ENCODE results near the gene COL5A3. TPM values are rescaled to one million over a fixed set of nuclear protein-coding genes. Genes with fewer than 3 reads are reported as not detected.

COL5A3 gene
- total RNA-seq, 2 experiments from 2014 or later = 0.08 to 0.17 TPM

DNA sequence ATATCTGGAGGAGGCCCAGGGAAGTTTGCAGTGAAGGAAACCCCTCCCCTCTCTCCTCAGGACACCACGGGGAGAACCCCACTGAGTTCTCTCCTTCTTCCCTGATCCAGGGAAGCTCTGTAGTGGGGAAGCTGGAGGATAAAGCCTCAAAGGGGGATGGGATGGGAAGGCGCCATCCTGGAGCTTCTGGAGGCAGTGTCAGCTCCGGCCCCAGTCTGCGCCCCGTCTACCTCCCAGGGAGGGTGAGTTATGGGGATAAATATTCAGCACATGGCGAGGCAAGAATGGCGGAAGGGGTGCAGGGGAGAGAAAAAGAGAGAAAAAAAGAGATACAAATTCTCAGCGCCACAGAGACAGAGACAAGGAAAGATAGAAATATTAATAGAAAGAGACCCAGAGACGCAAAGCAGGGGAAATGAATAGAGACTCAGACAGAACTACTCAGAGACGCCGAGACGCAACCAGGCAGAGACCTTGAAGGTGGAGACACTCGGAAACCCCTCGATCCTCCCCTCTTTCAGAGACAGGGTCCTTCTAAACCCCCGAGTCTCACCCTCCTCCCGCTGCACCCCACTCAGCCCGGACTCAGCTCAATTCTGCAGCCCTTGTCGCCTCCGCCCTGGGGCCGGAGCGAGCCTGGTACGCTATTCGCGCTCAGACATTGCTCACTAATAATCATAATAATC, 97.6 kb downstream of the COL5A3 start:
- ATAC-seq (ENCODE audit: low read depth) (no peak), DNase-seq (no peak)
- Mint-ChIP-seq H3K36me3 (no peaks in the 10 kb centered on the region), H3K9me3 (no peaks in the 10 kb centered on the region), H3K27me3 (peaks cover 33% of the 10 kb centered on the region), H3K4me3 (peak overlapping the region; percentile 56), H3K27ac (no peak overlapping the region), H3K4me1 (peaks cover 4% of the 10 kb centered on the region)
- POLR2A ChIA-PET = interaction anchor here (0.6 kb wide), 1 partner anchor 24 kb away, joined by 3 read pairs; no protein-coding TSS in a partner anchor

DNA sequence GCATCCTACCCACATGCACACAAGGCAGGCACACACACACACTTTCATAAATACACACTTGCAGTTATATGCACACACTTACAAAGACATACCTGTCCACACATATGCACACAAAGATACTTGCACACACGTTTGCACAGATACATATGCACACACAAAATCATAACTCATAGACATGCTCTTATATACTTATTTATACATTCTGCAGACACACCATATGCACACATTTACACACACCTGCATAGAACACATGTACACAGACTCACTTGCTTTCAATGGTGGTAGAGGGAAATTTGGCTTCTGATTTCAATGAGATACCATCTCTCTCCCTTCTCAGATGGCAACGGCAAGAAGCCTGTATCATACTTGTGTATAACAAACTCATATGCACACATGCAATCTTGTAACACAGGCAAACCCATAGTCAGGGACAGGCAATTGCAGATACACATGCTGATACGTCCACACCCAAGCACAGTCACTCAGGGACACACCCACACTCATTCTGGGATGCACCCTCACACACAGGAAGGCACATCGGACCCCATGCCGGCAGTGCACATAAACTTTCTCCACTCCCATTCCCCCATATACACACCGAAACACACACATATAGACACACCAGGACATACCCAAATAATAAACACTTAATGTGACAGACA, 98.6 kb downstream of the COL5A3 start:
- ATAC-seq (ENCODE audit: low read depth) (no peak), DNase-seq (no peak)
- Mint-ChIP-seq H3K27ac (no peak overlapping the region), H3K4me3 (no peak overlapping the region), H3K27me3 (peaks cover 22% of the 10 kb centered on the region), H3K36me3 (no peaks in the 10 kb centered on the region), H3K4me1 (no peaks in the 10 kb centered on the region), H3K9me3 (no peaks in the 10 kb centered on the region)
- POLR2A ChIA-PET = no interaction called here

DNA sequence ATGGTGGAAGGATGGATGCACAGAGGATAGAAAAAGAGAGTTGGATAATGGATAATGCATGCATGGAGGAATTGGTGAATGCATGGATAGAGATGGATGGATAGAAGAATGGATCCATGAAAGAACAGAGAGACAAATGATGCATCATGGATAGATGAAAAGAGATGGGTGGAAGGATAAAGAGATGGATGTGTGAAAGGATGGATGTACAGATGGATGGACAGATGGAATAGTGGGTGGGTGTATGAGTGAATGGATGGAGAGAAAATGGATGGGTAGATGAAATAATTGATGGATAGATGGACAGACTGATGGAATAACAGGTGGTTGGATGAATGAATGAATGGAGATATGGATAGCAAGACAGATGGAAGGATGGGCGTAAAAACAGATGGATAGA, 99.7 kb downstream of the COL5A3 start:
- ATAC-seq (ENCODE audit: low read depth) = no peak
- DNase-seq = no peak
- Mint-ChIP-seq H3K27me3 (peaks cover 18% of the 10 kb centered on the region), H3K4me1 (no peaks in the 10 kb centered on the region), H3K4me3 (no peak overlapping the region), H3K36me3 (no peaks in the 10 kb centered on the region), H3K27ac (no peak overlapping the region), H3K9me3 (no peaks in the 10 kb centered on the region)
- POLR2A ChIA-PET = interaction anchor here (0.8 kb wide), 1 partner anchor 76 kb away, joined by 3 read pairs; the partner anchor contains the start of gene PIN1

Small RNAs within 50 kb of the gene (microRNA-seq; reads per million reads assigned to microRNA genes)
- gene MIR5589 = not detected

Other genes starting within 250 kb of the COL5A3 start
- 10 to 100 TPM; 17.9 to 21.1 TPM for gene ZNF846, start 241.8 kb downstream of the COL5A3 start, total RNA-seq
- gene FBXL12, start 191.4 kb downstream of the COL5A3 start, total RNA-seq = 10 to 100 TPM; 33.9 to 37.0 TPM
- gene UBL5, start 182.6 kb downstream of the COL5A3 start, total RNA-seq = 100 to 1,000 TPM; 310 to 340 TPM
- 100 to 1,000 TPM in 1 of 2 experiments, 10 to 100 TPM in 1; 95.1 to 101 TPM for gene PIN1, start 175.2 kb downstream of the COL5A3 start, total RNA-seq
- gene OLFM2, start 74.0 kb downstream of the COL5A3 start, total RNA-seq = 10 to 100 TPM; 17.3 to 17.9 TPM
- not detected for gene RDH8, start 3.0 kb upstream of the COL5A3 start, total RNA-seq
- gene SHFL, start 75.8 kb upstream of the COL5A3 start, total RNA-seq = 100 to 1,000 TPM; 118 to 126 TPM
- gene ANGPTL6, start 92.2 kb upstream of the COL5A3 start, total RNA-seq = 1 to 10 TPM; 3.8 to 4.7 TPM
- gene PPAN, start 95.9 kb upstream of the COL5A3 start, total RNA-seq = 100 to 1,000 TPM; 104 to 112 TPM
- gene P2RY11, start 101.2 kb upstream of the COL5A3 start, total RNA-seq = 10 to 100 TPM; 51.8 to 53.6 TPM
- 100 to 1,000 TPM; 262 to 264 TPM for gene EIF3G, start 109.4 kb upstream of the COL5A3 start, total RNA-seq
- 100 to 1,000 TPM; 347 to 384 TPM for gene DNMT1, start 184.4 kb upstream of the COL5A3 start, total RNA-seq
- 1 to 10 TPM; 6.4 to 7.1 TPM for gene S1PR2, start 220.8 kb upstream of the COL5A3 start, total RNA-seq
- gene MRPL4, start 241.7 kb upstream of the COL5A3 start, total RNA-seq = 10 to 100 TPM; 55.8 to 59.9 TPM

Data from activated naive CD8-positive, alpha-beta T cell treated with anti-CD3 and anti-CD28 coated beads, Interleukin-2, amount 10 ng/mL, durations not matched to agents 7 days and 5 days (primary cell).